ENCODE data around the gene TPCN2. TPM values are rescaled to one million over a fixed set of nuclear protein-coding genes. Genes with fewer than 3 reads are reported as not detected.

Gene TPCN2
- total RNA-seq, 4 donors from 2014 or later = 27.1 to 36.1 (median 31.3) TPM

DNA sequence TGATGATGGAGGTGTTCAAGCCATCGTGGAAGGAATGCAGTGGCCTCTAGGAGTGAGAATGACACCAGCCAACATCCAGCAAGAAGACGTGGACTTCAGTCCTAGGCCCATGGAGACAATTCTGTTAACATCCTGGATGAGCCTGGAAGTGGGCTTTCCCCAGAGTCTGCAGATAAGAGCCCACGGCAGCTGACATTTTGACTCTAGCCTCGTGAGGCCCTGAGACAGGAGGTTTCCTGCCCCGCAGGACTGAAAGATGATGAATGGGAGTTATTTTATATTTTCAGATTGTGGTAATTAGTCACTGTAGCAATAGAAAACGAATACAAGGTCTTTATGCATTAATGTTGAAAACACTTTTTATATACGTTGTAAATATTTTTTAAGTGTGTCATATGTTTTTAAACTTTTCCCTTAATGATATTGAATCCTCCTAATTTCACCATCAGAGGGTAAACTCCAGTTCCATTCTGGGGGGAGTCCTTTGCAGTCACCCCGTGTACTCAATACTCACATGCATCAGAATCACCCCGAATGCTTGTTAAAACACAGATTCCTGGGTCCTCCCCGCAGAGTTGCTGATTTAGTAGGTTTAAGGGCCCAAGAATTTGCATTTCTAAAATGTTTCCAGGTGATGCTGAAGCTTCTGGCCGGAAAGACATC lies 570 bp upstream of the TPCN2 start:
- 24 to 25% methylated on average over 10 to 11 of the region's 11 CpGs for WGBS, 2 donors

DNA sequence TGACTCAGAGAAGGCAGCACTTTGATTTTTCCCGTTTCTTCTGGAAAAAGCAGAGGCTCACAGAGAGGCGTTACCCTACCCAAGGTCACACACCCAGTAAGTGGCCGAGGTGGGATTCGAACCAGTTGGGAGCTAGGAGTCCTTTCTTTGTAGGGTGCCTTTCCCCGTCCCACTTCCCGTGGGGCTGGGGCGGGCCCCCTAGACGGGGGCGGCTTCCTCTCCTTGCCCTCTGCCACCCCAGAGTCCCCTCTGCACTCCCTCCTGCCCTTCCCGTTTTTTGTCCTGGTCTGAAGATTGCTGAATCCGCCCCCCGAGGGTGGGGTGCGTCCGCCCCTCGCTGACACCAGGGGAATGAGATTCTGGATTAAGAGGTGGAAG lies 747 bp downstream of the TPCN2 start:
- Histone ChIP-seq H3K27me3 (no peaks in the 10 kb centered on the region), H3K4me3 (peak overlapping the region; percentile 72 to 99 (median 94)), H3K9me3 (no peaks in the 10 kb centered on the region), H3K36me3 (peaks cover 0 to 11% (median 0%) of the 10 kb centered on the region in 3 donors), H3K27ac (peak overlapping the region; percentile 95 to 100 (median 98)), H3K4me1 (peaks cover 0 to 62% (median 24%) of the 10 kb centered on the region in 4 donors)
- 5% methylated on average over 14 to 15 of the region's 15 CpGs for WGBS, 2 donors
- DNase-seq (ENCODE audit: low spot score in 2 of 2) = no peak
- TF ChIP-seq, protein P1, sequence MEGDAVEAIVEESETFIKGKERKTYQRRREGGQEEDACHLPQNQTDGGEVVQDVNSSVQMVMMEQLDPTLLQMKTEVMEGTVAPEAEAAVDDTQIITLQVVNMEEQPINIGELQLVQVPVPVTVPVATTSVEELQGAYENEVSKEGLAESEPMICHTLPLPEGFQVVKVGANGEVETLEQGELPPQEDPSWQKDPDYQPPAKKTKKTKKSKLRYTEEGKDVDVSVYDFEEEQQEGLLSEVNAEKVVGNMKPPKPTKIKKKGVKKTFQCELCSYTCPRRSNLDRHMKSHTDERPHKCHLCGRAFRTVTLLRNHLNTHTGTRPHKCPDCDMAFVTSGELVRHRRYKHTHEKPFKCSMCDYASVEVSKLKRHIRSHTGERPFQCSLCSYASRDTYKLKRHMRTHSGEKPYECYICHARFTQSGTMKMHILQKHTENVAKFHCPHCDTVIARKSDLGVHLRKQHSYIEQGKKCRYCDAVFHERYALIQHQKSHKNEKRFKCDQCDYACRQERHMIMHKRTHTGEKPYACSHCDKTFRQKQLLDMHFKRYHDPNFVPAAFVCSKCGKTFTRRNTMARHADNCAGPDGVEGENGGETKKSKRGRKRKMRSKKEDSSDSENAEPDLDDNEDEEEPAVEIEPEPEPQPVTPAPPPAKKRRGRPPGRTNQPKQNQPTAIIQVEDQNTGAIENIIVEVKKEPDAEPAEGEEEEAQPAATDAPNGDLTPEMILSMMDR (IDR thresholded peaks at IDR 0.05) = no peak
- TF ChIP-seq EP300 (IDR thresholded peaks at IDR 0.05) (no peak), POLR2A (IDR thresholded peaks at IDR 0.05) (no peak)

More for the DNA sequence above, 570 bp upstream of the TPCN2 start:
- Histone ChIP-seq H3K27me3 (no peaks in the 10 kb centered on the region), H3K4me1 (peaks cover 0 to 63% (median 29%) of the 10 kb centered on the region in 4 donors), H3K36me3 (no peaks in the 10 kb centered on the region), H3K9me3 (no peaks in the 10 kb centered on the region), H3K4me3 (peak overlapping the region; percentile 72 to 99 (median 94)), H3K27ac (peak overlapping the region; percentile 95 to 100 (median 98))
- DNase-seq (ENCODE audit: low spot score in 2 of 2) = no peak
- TF ChIP-seq, protein P1 (IDR thresholded peaks at IDR 0.05) = no peak
- TF ChIP-seq POLR2A (IDR thresholded peaks at IDR 0.05) (no peak), EP300 (IDR thresholded peaks at IDR 0.05) (no peak)

DNA sequence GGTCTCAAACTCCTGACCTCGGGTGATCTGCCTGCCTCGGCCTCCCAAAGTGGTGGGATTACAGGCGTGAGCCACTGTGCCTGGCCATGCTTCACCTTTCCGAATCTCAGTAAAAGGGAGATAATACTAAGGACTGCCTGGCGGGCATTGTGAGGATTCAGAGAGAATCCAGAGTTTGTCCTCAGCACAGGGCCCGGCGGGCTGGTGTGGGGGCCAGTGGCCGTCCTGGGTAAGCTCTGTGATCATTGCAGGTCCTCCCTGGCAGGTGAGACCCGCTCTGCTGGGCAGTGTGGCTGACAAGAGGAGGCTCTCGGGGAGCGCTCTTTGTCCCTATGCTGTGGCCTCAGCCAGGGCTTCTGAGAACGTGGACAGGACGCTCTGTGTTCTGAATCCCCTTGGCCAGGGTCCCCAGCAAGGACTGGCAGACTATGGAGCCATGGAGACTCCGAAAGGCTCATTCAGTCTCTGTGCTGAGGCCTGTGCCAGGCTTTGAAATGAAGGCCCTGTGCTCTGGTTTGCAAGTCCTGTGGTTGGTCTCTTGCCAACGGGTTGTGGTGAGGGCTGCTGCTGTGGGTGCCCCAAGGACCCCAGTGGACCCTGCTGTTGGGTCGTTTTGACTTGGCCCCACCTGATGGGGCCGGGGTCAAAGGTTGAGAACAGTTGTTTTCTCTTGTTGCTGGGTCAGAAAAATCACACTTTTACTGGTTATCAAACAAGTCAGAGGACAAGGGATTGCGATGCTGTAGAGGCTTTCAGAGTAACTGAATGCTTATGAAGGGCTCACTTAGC lies 2.1 kb downstream of the TPCN2 start:
- no peaks in the 10 kb centered on the region for H3K9me3 ChIP-seq
- TF ChIP-seq, protein P1 (IDR thresholded peaks at IDR 0.05) = no peak
- TF ChIP-seq EP300 (IDR thresholded peaks at IDR 0.05) = no peak
- no peak for TF ChIP-seq POLR2A (IDR thresholded peaks at IDR 0.05)
- no peak for DNase-seq (ENCODE audit: low spot score in 2 of 2)
- no peak overlapping the region for H3K4me3 ChIP-seq
- peaks cover 0 to 58% (median 24%) of the 10 kb centered on the region in 4 donors for H3K4me1 ChIP-seq
- H3K27ac ChIP-seq = peak overlapping the region in 3 of 4 donors; percentile 95 to 100 (median 98)
- H3K36me3 ChIP-seq = peaks cover 0 to 24% (median 0%) of the 10 kb centered on the region in 3 donors
- H3K27me3 ChIP-seq = no peaks in the 10 kb centered on the region
- WGBS, 2 donors = 72 to 76% methylated on average over 16 to 18 of the region's 18 CpGs

DNA sequence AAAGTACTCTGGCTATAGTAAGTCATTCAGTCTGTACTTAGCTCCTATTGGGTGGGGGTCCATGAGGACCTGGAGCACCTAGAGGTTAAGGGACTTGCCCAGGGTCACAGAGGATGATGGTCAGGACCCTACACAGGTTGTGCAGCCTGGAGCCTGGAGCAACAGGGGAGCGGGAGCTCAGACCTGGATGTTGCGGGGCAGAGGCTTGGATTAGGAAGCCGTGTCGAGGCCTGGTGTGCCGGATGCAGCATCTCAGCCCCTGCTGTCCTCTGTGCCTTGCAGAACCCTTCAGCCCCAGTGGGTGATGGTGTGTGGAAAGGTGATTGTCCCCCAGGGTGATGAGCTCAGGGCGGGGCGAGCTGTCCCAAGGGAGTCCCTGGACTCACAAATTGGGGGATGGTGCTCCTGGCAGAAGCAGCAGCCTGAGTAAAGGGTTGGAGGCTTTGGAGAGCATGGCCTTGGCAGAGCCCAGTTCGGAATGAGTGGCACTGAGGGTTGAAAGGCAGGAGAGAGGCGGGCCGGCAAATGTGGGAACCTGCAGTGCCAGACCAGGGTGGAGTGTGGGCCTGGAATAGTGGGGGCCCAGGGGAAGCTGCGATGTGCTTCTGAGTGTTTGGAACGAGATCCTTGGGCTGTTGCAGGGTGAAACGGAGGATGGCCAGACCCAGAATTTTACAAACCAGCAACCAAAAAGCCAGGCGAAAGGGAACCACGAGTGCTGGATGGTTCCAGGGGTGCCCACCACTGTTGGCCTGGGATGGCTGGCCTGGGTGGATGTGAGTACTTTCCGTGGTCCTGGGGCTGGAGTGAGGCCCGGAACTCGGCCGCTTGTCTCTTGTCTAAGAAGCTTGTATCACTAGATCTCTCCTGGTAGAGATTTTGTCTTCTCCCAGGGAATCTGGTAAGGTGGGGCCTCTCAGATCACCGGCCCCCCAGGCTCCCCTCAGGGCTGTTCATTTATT lies 2.9 kb downstream of the TPCN2 start:
- Histone ChIP-seq H3K4me3 (no peak overlapping the region), H3K27ac (peak overlapping the region; percentile 4 to 100 (median 54)), H3K27me3 (no peaks in the 10 kb centered on the region), H3K4me1 (peaks cover 0 to 59% (median 27%) of the 10 kb centered on the region in 4 donors), H3K9me3 (no peaks in the 10 kb centered on the region), H3K36me3 (peaks cover 0 to 33% (median 0%) of the 10 kb centered on the region in 3 donors)
- TF ChIP-seq POLR2A (IDR thresholded peaks at IDR 0.05) (no peak), EP300 (IDR thresholded peaks at IDR 0.05) (no peak)
- TF ChIP-seq, protein P1 (IDR thresholded peaks at IDR 0.05) = no peak
- WGBS, 2 donors = 67 to 77% methylated on average over 20 of the region's 20 CpGs
- no peak for DNase-seq (ENCODE audit: low spot score in 2 of 2)
